CD14-positive monocyte (primary cell): ENCODE results near the gene KIAA1586. TPM values are rescaled to one million over a fixed set of nuclear protein-coding genes. Genes with fewer than 3 reads are reported as not detected.

Experiments used
- DNase-seq, 3 donors: peaks; one replicate each; pipeline ENCODE4 v3.0.0-alpha.2; 2011 to 2022
- H2AFZ ChIP-seq: 2 replicates; pipeline ENCODE4 v1.6.0; 2012; ENCODE audit warnings: mild to moderate bottlenecking, low read depth, low read length, inconsistent platforms; ENCODE audit not compliant: insufficient read depth, poor library complexity, severe bottlenecking
- H3K27ac ChIP-seq, 2 donors: 1 replicate in 1 of 2; 2 replicates in 1 of 2; pipeline ENCODE4 v1.5.1; 2012 to 2013; ENCODE audit warnings: low read length in 2 of 2, control low read depth in 1 of 2, inconsistent platforms in 1 of 2, low read depth in 1 of 2, mild to moderate bottlenecking in 1 of 2
- H3K27me3 ChIP-seq, 2 donors: one replicate each; pipeline versions ENCODE4 v1.6.0 to v1.6.1; 2011 to 2013; ENCODE audit warnings: low read length in 2 of 2; ENCODE audit not compliant: control insufficient read depth in 2 of 2, insufficient read depth in 2 of 2
- H3K36me3 ChIP-seq, 2 donors: replicated peaks in 1 of 2; 1 replicate in 1 of 2; 2 replicates in 1 of 2; pipeline versions ENCODE4 v1.5.1 to v1.6.1; 2012 to 2013; ENCODE audit warnings: low read length in 2 of 2, control low read depth in 1 of 2, inconsistent platforms in 1 of 2, mild to moderate bottlenecking in 1 of 2; ENCODE audit not compliant: insufficient read depth in 2 of 2, control insufficient read depth in 1 of 2
- H3K4me1 ChIP-seq, 2 donors: 1 replicate in 1 of 2; 2 replicates in 1 of 2; pipeline versions ENCODE4 v1.5.1 to v1.6.1; 2012 to 2013; ENCODE audit warnings: low read length in 2 of 2, control low read depth in 1 of 2, inconsistent platforms in 1 of 2, mild to moderate bottlenecking in 1 of 2, moderate library complexity in 1 of 2; ENCODE audit not compliant: insufficient read depth in 2 of 2, control insufficient read depth in 1 of 2
- H3K4me2 ChIP-seq: replicated peaks from 2 replicates; pipeline ENCODE3; 2012; ENCODE audit warnings: low read length, moderate library complexity, mild to moderate bottlenecking; ENCODE audit not compliant: poor library complexity, severe bottlenecking; ENCODE audit errors: extremely low read depth
- H3K4me3 ChIP-seq, 3 experiments: fragments of 200-600 bp in 1 of 3; sonication (generic) in 1 of 3; replicated peaks in 1 of 3; 1 replicate in 2 of 3; 2 replicates in 1 of 3; pipeline ENCODE4 v1.5.1; 2011 to 2013; ENCODE audit warnings: low read length in 3 of 3, mild to moderate bottlenecking in 3 of 3, control low read depth in 2 of 3, low read depth in 2 of 3, inconsistent platforms in 1 of 3, moderate library complexity in 1 of 3
- H3K79me2 ChIP-seq: 2 replicates; pipeline ENCODE4 v1.6.0; 2012; ENCODE audit warnings: mild to moderate bottlenecking, control low read depth, inconsistent platforms, low read length, moderate library complexity; ENCODE audit not compliant: insufficient read depth
- H3K9ac ChIP-seq: 2 replicates; pipeline ENCODE4 v1.6.0; 2017; ENCODE audit warnings: low read length, mild to moderate bottlenecking; ENCODE audit not compliant: insufficient read depth, poor library complexity, severe bottlenecking
- H3K9me3 ChIP-seq, 2 donors: replicated peaks in 1 of 2; 1 replicate in 1 of 2; 2 replicates in 1 of 2; pipeline versions ENCODE4 v1.5.1 to v1.6.1; 2012 to 2013; ENCODE audit warnings: low read length in 2 of 2, control low read depth in 1 of 2; ENCODE audit not compliant: control insufficient read depth in 1 of 2, insufficient read depth in 1 of 2
- H4K20me1 ChIP-seq: 2 replicates; pipeline ENCODE4 v1.6.0; 2012; ENCODE audit warnings: mild to moderate bottlenecking, low read length, control low read depth, moderate library complexity; ENCODE audit not compliant: insufficient read depth
- H3K27ac Mint-ChIP-seq, 7 donors: one replicate each; pipeline ENCODE4 v1.8.0; 2020; ENCODE audit warnings: mild to moderate bottlenecking in 7 of 7, mixed read lengths in 7 of 7, moderate library complexity in 6 of 7, inconsistent platforms in 2 of 7
- H3K27me3 Mint-ChIP-seq, 3 donors: one replicate each; pipeline ENCODE4 v1.8.0; 2021 to 2022; ENCODE audit warnings: low read depth in 3 of 3, mild to moderate bottlenecking in 3 of 3, mixed read lengths in 3 of 3, moderate library complexity in 3 of 3, inconsistent platforms in 1 of 3
- H3K36me3 Mint-ChIP-seq, 2 donors: one replicate each; pipeline ENCODE4 v1.8.0; 2020; ENCODE audit warnings: mixed read lengths in 2 of 2, inconsistent platforms in 1 of 2, mild to moderate bottlenecking in 1 of 2
- H3K4me1 Mint-ChIP-seq: one replicate; pipeline ENCODE4 v1.8.0; 2020; ENCODE audit warnings: mild to moderate bottlenecking, mixed read lengths
- H3K4me3 Mint-ChIP-seq, 2 donors: one replicate each; pipeline ENCODE4 v1.8.0; 2020; ENCODE audit warnings: mild to moderate bottlenecking in 2 of 2, mixed read lengths in 2 of 2, moderate library complexity in 1 of 2
- H3K9me3 Mint-ChIP-seq, 7 donors: one replicate each; pipeline ENCODE4 v1.8.0; 2020 to 2022; ENCODE audit warnings: mixed read lengths in 7 of 7, mild to moderate bottlenecking in 6 of 7, moderate library complexity in 6 of 7, inconsistent platforms in 2 of 7
- CTCF ChIP-seq: fragments of 200-600 bp; IDR thresholded peaks from one replicate; pipeline ENCODE4 v1.8.0; 2022; ENCODE audit warnings: antibody characterized with exemption, mild to moderate bottlenecking
- WGBS: methylation state at CpG from one replicate; pipeline ENCODE4 v1.1.5; 2013; ENCODE audit warnings: missing lambda C conversion rate; ENCODE audit not compliant: insufficient coverage; 5-methylcytosine and 5-hydroxymethylcytosine counted together
- intact Hi-C, 2 donors: fragments of 100-400 bp; cut with micrococcal nuclease; formaldehyde crosslinking; loops; one replicate each; pipeline versions ENCODE4 v1.15.0 to v1.15.1; 2023
- polyA plus RNA-seq, 3 donors: library from polyadenylated mRNA; depleted of rRNA in 1 of 3; unstranded in 2 of 3; stranded (reverse) in 1 of 3; fragments of 300-500 nt in 2 of 3; fragments of >200 nt in 1 of 3; fragmentation: Illumina TruSeq in 2 of 3; gene quantifications; 1 replicate in 2 of 3; 2 replicates in 1 of 3; pipeline ENCODE4 v1.2.3, GENCODE V29; 2012 to 2021

KIAA1586 gene
- polyA plus RNA-seq, 3 donors = 1.1 to 5.0 (median 4.4) TPM

GRCh38 chr6:57087916-57088315 is 41.4 kb downstream of the KIAA1586 start:
- peaks cover 0 to 2% (median 0%) of the 10 kb centered on the region in 7 donors for H3K9me3 Mint-ChIP-seq

DNA sequence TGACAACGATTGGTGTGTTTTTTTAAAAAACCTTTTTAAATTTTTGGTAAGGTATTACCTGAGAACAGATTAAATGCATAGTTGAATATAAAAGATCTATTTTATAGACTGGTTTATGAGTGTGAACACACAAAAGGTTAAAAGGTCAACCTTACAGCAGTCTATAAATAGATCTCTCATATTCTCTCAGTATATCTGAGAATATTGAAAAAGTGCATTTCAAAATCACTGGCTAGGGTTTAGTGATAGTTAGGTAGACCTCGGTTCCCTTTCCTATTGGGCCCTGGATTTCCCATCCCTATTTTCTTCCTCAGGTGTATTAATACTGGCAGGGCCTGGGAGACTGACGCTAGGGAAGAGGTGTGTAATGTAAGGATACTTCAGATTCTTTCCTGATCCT is 42.8 kb downstream of the KIAA1586 start:
- Histone ChIP-seq H3K9me3 (no peaks in the 10 kb centered on the region), H4K20me1 (peaks cover 28% of the 10 kb centered on the region), H3K9ac (no peak overlapping the region), H3K4me1 (peaks cover 15 to 17% of the 10 kb centered on the region in 2 donors), H3K27ac (peak overlapping the region in 1 of 2 donors; percentile 80), H3K36me3 (peaks cover 6 to 15% of the 10 kb centered on the region in 2 donors), H3K27me3 (no peaks in the 10 kb centered on the region), H3K79me2 (peaks cover 31% of the 10 kb centered on the region), H2AFZ (peak overlapping the region; percentile 80), H3K4me2 (peak overlapping the region; percentile 79), H3K4me3 (peak overlapping the region; percentile 47 to 76 (median 54))
- Mint-ChIP-seq H3K4me3 (peak overlapping the region; percentile 79 to 88), H3K9me3 (peaks cover 0 to 2% (median 0%) of the 10 kb centered on the region in 7 donors), H3K4me1 (peaks cover 31% of the 10 kb centered on the region), H3K27me3 (peaks cover 0 to 1% (median 0%) of the 10 kb centered on the region in 3 donors), H3K36me3 (peaks cover 11 to 18% of the 10 kb centered on the region in 2 donors), H3K27ac (peak overlapping the region in 6 of 7 donors; percentile 73 to 92 (median 90))
- TF ChIP-seq CTCF = no peak
- no CpG with 5 or more reads among the region's 3 CpGs for WGBS
- DNase-seq = no peak
- intact Hi-C loops = no loop called here

More at GRCh38 chr6:57087916-57088315, 41.4 kb downstream of the KIAA1586 start:
- Histone ChIP-seq H3K27me3 (no peaks in the 10 kb centered on the region), H3K27ac (no peak overlapping the region), H3K79me2 (peaks cover 17% of the 10 kb centered on the region), H3K9ac (no peak overlapping the region), H3K4me2 (no peak overlapping the region), H3K4me1 (peaks cover 15 to 17% of the 10 kb centered on the region in 2 donors), H2AFZ (peak overlapping the region; percentile 12), H3K9me3 (no peaks in the 10 kb centered on the region), H4K20me1 (peaks cover 15% of the 10 kb centered on the region), H3K4me3 (no peak overlapping the region), H3K36me3 (peaks cover 6 to 13% of the 10 kb centered on the region in 2 donors)
- intact Hi-C loops = no loop called here
- peaks cover 11 to 13% of the 10 kb centered on the region in 2 donors for H3K36me3 Mint-ChIP-seq
- peaks cover 0 to 1% (median 0%) of the 10 kb centered on the region in 3 donors for H3K27me3 Mint-ChIP-seq
- no peak overlapping the region for H3K27ac Mint-ChIP-seq
- no peak for TF ChIP-seq CTCF
- DNase-seq = no peak
- no peak overlapping the region for H3K4me3 Mint-ChIP-seq
- H3K4me1 Mint-ChIP-seq = peaks cover 23% of the 10 kb centered on the region
- no CpG with 5 or more reads among the region's 4 CpGs for WGBS
